T-helper 2 cell treated with Interferon-gamma antibody and Interleukin-4, amounts not matched to agents 100 ng/mL and 5 ng/mL, for 36 hours (primary cell): ENCODE results near the gene CLSTN1. TPM values are rescaled to one million over a fixed set of nuclear protein-coding genes. Genes with fewer than 3 reads are reported as not detected.
"Not testable (repeated sequence)": the region's sequence is repeated elsewhere in the genome, so short reads cannot be mapped to it uniquely, and the experiment has no call there.

Experiments
- intact Hi-C: fragments of 100-400 bp; cut with micrococcal nuclease; formaldehyde crosslinking; loops from one replicate; pipeline ENCODE4 v1.15.1; 2023
- total RNA-seq: library from RNA; stranded (reverse); gene quantifications from 2 replicates; pipeline ENCODE4 v1.2.3, GENCODE V29; 2022

CLSTN1 gene
- total RNA-seq, 1 donor from 2014 or later = 100 TPM

GRCh38 chr1:9827558-9828185 lies 3.9 kb upstream of the CLSTN1 start:
- intact Hi-C loops = loop anchor here (10.0 kb wide), 1 partner anchor 867 kb away; no protein-coding TSS in a partner anchor

- intact Hi-C loops = loop anchor here (10.0 kb wide), 1 partner anchor 868 kb away; no protein-coding TSS in a partner anchor
These were observed 2.9 kb upstream of the CLSTN1 start for GRCh38 chr1:9826616-9827015.

GRCh38 chr1:9826087-9826486 lies 2.3 kb upstream of the CLSTN1 start:
- intact Hi-C loops = loop anchor here (10.0 kb wide), 1 partner anchor 869 kb away; no protein-coding TSS in a partner anchor

GRCh38 chr1:9825093-9826074 lies 1.6 kb upstream of the CLSTN1 start:
- intact Hi-C loops = loop anchor here (2.0 to 10.0 kb wide), 2 partner anchors 237 to 869 kb away; partner anchors contain the start of gene TMEM201

- intact Hi-C loops = loop anchor here (2.0 to 10.0 kb wide), 3 partner anchors 43 to 870 kb away; partner anchors contain the start of gene TMEM201
These were observed 931 bp upstream of the CLSTN1 start for GRCh38 chr1:9824702-9825089.

GRCh38 chr1:9823693-9823942 lies 147 bp downstream of the CLSTN1 start:
- intact Hi-C loops = loop anchor here (1.0 to 10.0 kb wide), 5 partner anchors 23 to 871 kb away; no protein-coding TSS in a partner anchor

- intact Hi-C loops = loop anchor here (1.0 to 10.0 kb wide), 5 partner anchors 23 to 872 kb away; no protein-coding TSS in a partner anchor
These were observed 670 bp downstream of the CLSTN1 start for GRCh38 chr1:9822897-9823692.

- intact Hi-C loops = loop anchor here (5.0 to 10.0 kb wide), 2 partner anchors 45 to 872 kb away; no protein-coding TSS in a partner anchor
These were observed 1.3 kb downstream of the CLSTN1 start for GRCh38 chr1:9822490-9822889.

- intact Hi-C loops = loop anchor here (5.0 to 10.0 kb wide), 2 partner anchors 46 to 873 kb away; no protein-coding TSS in a partner anchor
These were observed 2.1 kb downstream of the CLSTN1 start for GRCh38 chr1:9821710-9822109.

- intact Hi-C loops = loop anchor here (5.0 to 10.0 kb wide), 2 partner anchors 47 to 874 kb away; no protein-coding TSS in a partner anchor
These were observed 3.2 kb downstream of the CLSTN1 start for GRCh38 chr1:9820521-9820920.

- intact Hi-C loops = no loop called here
These were observed 6.0 kb downstream of the CLSTN1 start for GRCh38 chr1:9817734-9818133.

- intact Hi-C loops = no loop called here
These were observed 7.6 kb downstream of the CLSTN1 start for GRCh38 chr1:9816199-9816598.

- intact Hi-C loops = no loop called here
These were observed 8.6 kb downstream of the CLSTN1 start for GRCh38 chr1:9815150-9815549.

GRCh38 chr1:9814619-9815018 lies 9.1 kb downstream of the CLSTN1 start:
- intact Hi-C loops = no loop called here

- intact Hi-C loops = no loop called here
These were observed 12.4 kb downstream of the CLSTN1 start for GRCh38 chr1:9811239-9811966.

GRCh38 chr1:9809100-9809510 lies 14.7 kb downstream of the CLSTN1 start:
- intact Hi-C loops = no loop called here

GRCh38 chr1:9808459-9808858 lies 15.3 kb downstream of the CLSTN1 start:
- intact Hi-C loops = no loop called here

- intact Hi-C loops = no loop called here
These were observed 16.2 kb downstream of the CLSTN1 start for GRCh38 chr1:9807541-9807940.

- intact Hi-C loops = not testable (repeated sequence)
These were observed 17.8 kb downstream of the CLSTN1 start for GRCh38 chr1:9805972-9806371.

- intact Hi-C loops = no loop called here
These were observed 18.7 kb downstream of the CLSTN1 start for GRCh38 chr1:9805006-9805508.
